Stimulated activated CD4-positive, alpha-beta T cell treated with anti-CD3 and anti-CD28 coated beads, Interleukin-15, amount 100 ng/mL, for 48 hours (primary cell): Measurements from ENCODE around the gene BMP5.

ENCODE experiments used
- DNase-seq, 2 donors: peaks; one replicate each; pipeline ENCODE4 v3.0.0-alpha.2; 2020; ENCODE audit warnings: low read depth in 2 of 2

Gene BMP5

GRCh38 chr6:55713436-55713835 lies 162.0 kb downstream of the BMP5 start:
- DNase-seq: no peak

GRCh38 chr6:55708711-55709110 lies 166.7 kb downstream of the BMP5 start:
- DNase-seq: no peak

GRCh38 chr6:55705451-55706440 lies 169.6 kb downstream of the BMP5 start:
- no peak for DNase-seq

GRCh38 chr6:55704421-55704820 lies 171.0 kb downstream of the BMP5 start:
- DNase-seq: no peak
